ENCODE data around the gene TRPM4. TPM values are rescaled to one million over a fixed set of nuclear protein-coding genes. Genes with fewer than 3 reads are reported as not detected.

TRPM4 gene
- 8.4 to 11.5 TPM (median 9.5 TPM) in 5 replicates for total RNA-seq (2022; extraction: Qiagen RNA extraction)

DNA sequence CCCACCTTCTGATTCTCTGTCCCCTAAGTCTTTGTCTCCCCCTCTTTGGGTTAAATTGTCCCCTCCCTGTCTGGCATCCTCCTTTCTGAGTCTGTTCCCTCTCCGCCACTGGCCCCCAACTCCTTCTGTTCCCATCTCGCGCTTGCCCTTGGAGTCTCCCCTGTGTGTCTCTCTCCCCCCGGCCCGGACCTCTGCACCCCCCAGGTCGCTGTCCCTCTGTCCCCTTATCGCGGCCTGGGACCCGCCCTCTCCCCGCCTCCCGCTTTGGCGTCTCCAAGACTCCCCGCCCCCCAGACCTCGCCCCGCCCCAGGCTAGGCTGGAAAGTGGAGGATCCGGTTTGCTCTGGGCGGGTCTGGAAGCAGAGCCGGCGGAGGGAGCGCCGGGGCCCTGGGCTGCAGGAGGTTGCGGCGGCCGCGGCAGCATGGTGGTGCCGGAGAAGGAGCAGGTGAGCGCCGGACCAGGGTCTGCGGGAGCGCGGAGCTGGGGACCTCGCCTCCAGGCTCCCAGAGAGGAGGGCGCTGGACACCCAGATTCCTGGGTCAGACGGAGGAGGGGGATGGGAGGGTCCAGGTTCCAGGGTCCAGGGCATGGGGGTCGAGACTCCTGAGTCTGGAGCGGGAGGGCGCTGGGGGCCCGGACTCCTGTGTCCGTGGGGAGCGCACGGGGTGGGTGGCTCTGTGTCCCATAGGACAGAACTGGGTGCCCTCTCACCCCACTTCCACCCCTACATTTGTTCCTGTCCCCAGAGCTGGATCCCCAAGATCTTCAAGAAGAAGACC, at the start of gene TRPM4:
Gene TRPM4, plus strand, starts transcription at position 348 of the 780 bp plus-strand sequence. Its CDS starts 75 bp downstream, at position 423.

DNA sequence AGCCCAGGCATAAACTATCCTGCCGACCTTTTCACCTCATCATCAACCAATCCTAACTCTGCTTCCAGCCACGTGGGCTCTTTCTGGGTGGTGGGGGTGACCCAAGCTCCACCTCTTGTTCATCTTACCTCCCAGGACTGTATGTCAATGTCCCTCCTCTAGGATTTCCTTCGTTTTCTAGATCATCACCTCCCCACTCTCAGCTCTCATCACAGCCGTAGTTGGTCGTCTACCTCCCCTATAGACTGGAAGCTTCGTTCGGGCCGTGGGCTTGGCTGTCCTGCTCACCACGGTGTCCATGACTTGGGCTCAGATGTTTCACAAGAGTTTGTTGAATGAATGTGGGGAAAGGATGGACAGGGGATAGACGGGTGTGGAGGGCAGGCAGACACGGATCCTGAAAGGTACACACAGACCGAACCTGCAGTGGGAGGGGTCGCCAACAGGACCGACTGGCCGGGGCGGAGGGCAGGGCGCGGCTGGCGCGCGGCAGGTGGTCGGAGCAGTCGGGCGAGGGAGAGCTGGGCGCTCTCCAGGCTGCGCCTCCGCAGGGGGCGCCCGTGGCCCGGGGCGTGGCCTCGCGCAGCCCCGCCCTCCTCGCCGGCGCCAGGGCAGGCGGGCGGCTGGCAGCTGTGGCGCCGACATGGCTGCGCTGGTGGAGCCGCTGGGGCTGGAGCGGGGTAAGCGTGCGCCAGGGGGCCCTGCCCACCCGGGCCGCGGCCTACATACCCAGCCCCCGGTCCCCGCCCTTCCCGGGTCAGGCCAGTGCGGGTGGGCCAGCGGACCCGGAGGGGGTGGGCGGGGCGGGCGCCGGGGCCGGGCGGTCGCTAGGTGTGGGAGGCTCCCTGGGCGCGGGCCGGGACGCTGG, 43.6 kb upstream of the TRPM4 start, which contains the start of gene LIN7B:
Gene LIN7B, plus strand, starts transcription at position 609 of the 868 bp plus-strand sequence. Its CDS starts 35 bp downstream, at position 644.

DNA sequence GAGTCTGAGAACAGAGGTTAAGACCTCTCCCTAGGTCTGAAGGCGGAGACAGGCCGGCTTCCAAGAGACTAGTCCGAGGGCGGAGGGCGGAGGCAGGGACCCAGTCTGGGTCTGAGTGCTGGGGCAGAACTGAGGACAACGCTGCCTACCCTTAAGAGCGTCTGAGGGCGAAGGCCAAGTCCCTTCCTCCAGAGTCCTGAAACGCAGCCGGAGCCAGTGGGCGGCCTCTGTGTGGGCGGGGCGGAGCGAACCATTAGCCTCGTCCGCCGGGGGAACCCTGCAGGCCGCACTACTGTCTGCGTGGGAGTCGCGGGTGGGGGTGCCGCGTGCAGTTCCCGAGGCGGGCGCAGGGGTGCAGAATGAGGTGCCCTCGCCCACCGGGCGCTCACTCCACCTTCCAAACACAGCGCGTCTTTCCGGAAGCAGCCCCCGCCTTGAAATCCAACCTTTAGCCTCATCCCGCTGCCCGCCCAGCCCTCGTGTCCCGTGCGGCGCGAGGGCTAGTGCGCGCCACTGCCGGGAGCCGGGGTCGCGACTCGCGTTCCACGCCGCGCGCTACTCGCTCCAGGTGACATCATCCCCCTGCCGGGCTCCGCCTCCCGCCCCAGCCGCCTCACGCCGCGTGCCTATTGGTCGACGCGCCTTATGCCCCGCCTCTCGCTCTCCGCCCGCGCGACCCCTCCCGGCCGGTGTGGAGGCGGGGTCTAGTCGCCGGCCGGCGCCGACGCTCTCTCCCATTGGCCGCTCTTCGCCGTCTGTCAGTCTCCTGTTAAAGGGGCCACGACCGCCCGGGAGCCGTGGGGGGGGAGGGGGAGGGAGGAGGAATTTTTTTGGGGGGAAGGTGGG, 38.8 kb upstream of the TRPM4 start, which contains the start of gene C19orf73:
Gene C19orf73, minus strand, starts transcription at position 579 of the 846 bp plus-strand sequence. Its CDS starts 121 bp downstream, at position 458.

DNA sequence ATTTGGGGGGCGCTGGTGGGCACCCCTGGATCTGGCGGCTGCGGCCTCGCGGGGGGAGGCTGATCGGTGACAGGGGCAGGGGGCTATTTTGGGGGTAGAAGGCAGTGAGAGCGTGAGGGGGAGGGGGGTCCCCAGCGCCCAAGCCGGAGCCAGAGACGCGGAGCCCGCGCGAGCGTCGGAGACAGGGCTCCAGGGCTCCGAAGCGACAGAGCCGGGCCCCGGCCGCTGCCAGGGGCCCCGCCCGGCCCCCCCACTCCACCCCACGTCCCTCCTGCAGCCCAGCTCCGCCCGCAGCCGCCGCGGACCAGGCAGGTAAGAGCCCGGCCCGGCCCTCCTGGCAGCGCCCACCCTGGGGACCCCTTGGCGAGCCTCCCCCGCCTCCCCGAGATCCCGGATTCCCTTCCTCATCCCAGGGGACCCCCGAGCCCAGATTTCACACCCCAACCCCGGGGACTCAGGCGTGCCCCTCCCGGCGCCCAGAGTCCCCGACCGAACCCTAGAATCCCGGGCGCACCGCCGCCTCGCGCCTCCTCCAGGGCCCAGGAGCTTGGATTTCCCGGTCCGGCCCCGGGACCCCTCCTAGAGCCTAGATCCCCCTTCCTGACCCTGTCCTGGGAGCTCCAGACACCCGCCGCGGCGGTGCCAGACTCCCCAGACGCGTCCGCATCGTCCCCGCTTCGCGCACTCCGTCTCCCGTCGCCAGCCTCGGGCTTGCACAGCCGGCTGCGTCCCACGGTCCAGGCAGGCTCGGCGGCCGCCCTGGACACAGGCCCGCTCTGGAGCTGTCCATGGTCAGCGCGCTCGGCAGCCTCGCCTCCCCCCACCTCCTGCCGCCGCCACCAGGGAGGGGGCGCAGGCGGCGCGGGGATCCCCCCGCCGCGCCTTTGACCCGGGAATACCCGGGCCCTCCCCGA, 37.9 kb upstream of the TRPM4 start, which contains the start of gene PPFIA3:
Gene PPFIA3, plus strand, starts transcription at position 134 of the 914 bp plus-strand sequence. CDS start 8,330 bp downstream, outside the sequence.

DNA sequence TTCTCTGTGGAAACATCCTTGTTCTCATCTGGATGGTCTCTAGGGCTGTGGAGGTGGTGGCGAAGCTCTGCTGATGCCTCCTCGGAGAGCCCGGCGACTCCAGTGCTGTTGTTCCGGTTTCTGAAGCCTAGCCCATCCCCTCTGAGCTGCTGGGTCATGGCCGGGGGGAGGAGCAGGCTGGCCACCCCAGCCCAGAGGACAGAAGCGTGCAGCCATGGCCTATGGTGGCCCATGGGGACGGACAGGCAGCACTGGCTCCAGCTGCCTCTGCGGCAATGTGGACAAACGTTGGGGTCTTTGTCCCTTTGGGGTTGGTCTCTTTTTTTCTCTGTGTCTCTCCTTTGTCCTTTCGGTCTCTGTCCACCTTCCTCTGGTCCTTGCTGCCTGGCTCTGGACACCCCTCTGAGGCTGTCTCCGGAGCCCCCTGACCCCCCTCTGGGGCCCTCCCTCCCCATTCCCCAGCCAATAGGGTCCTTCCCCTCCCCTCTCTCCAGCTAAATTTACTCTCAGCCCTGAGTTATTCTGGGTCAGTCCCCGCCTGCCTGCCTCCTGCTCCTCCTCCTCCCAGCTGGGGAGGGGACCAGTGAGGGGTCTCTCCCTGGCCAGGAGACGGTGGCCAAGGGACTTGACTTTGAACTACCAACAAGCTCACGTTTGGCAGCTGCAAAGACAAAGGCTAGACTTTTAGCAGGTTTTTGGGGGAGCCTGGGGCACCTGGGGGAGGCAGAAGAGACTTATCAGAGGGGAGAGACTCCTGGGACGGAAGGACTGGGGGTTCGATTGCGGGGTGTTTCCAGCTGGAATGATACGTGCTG, 2.4 kb upstream of the TRPM4 start, which contains the start of gene HRC:
Gene HRC, minus strand, starts transcription at position 392 of the 815 bp plus-strand sequence. Its CDS starts 159 bp downstream, at position 233.

Other genes starting within 250 kb of the TRPM4 start
- 0.80 to 2.3 TPM (median 1.2 TPM) in 5 replicates for gene DHDH, start 224.1 kb upstream of the TRPM4 start, total RNA-seq (2022; extraction: Qiagen RNA extraction)
- 272 to 378 TPM (median 341 TPM) in 5 replicates for gene BAX, start 202.9 kb upstream of the TRPM4 start, total RNA-seq (2022; extraction: Qiagen RNA extraction)
- 17,118 to 23,794 TPM (median 18,268 TPM) in 5 replicates for gene FTL, start 192.5 kb upstream of the TRPM4 start, total RNA-seq (2022; extraction: Qiagen RNA extraction)
- gene GYS1, start 164.5 kb upstream of the TRPM4 start, total RNA-seq (2022; extraction: Qiagen RNA extraction), result 18.8 to 23.7 TPM (median 19.5 TPM) in 5 replicates
- 221 to 255 TPM (median 225 TPM) in 5 replicates for gene RUVBL2, start 163.9 kb upstream of the TRPM4 start, total RNA-seq (2022; extraction: Qiagen RNA extraction)
- not detected in 5 replicates for gene LHB, start 140.7 kb upstream of the TRPM4 start, total RNA-seq (2022; extraction: Qiagen RNA extraction)
- 0.64 TPM in 1 of 5 replicates, not detected in the others for gene CGB3, start 133.5 kb upstream of the TRPM4 start, total RNA-seq (2022; extraction: Qiagen RNA extraction)
- 0.44 TPM in 1 of 5 replicates, not detected in the others for gene CGB2, start 125.9 kb upstream of the TRPM4 start, total RNA-seq (2022; extraction: Qiagen RNA extraction)
- gene CGB1, start 120.9 kb upstream of the TRPM4 start, total RNA-seq (2022; extraction: Qiagen RNA extraction), result not detected in 5 replicates
- 0.38 to 0.85 TPM (median 0.62 TPM) in 4 of 5 replicates, not detected in the other for gene CGB5, start 113.9 kb upstream of the TRPM4 start, total RNA-seq (2022; extraction: Qiagen RNA extraction)
- 2.4 to 3.4 TPM (median 3.2 TPM) in 5 replicates for gene CGB8, start 108.7 kb upstream of the TRPM4 start, total RNA-seq (2022; extraction: Qiagen RNA extraction)
- 0.36 to 0.83 TPM (median 0.53 TPM) in 5 replicates for gene CGB7, start 100.0 kb upstream of the TRPM4 start, total RNA-seq (2022; extraction: Qiagen RNA extraction)
- gene NTF4, start 93.0 kb upstream of the TRPM4 start, total RNA-seq (2022; extraction: Qiagen RNA extraction), result 0.35 to 1.6 TPM (median 0.63 TPM) in 5 replicates
- gene KCNA7, start 85.1 kb upstream of the TRPM4 start, total RNA-seq (2022; extraction: Qiagen RNA extraction), result not detected in 5 replicates
- 286 to 352 TPM (median 322 TPM) in 5 replicates for gene SNRNP70, start 72.3 kb upstream of the TRPM4 start, total RNA-seq (2022; extraction: Qiagen RNA extraction)
- gene LIN7B, start 43.4 kb upstream of the TRPM4 start, total RNA-seq (2022; extraction: Qiagen RNA extraction), result 5.5 to 8.7 TPM (median 7.2 TPM) in 5 replicates
- 1.2 to 2.4 TPM (median 1.6 TPM) in 5 replicates for gene C19orf73, start 38.6 kb upstream of the TRPM4 start, total RNA-seq (2022; extraction: Qiagen RNA extraction)
- gene PPFIA3, start 38.2 kb upstream of the TRPM4 start, total RNA-seq (2022; extraction: Qiagen RNA extraction), result 4.7 to 9.0 TPM (median 8.0 TPM) in 5 replicates
- not detected in 5 replicates for gene HRC, start 2.4 kb upstream of the TRPM4 start, total RNA-seq (2022; extraction: Qiagen RNA extraction)
- gene SLC6A16, start 167.4 kb downstream of the TRPM4 start, total RNA-seq (2022; extraction: Qiagen RNA extraction), result 0.64 to 1.7 TPM (median 1.4 TPM) in 5 replicates
- gene CD37, start 177.6 kb downstream of the TRPM4 start, total RNA-seq (2022; extraction: Qiagen RNA extraction), result not detected in 5 replicates
- gene TEAD2, start 204.6 kb downstream of the TRPM4 start, total RNA-seq (2022; extraction: Qiagen RNA extraction), result 14.1 to 20.5 TPM (median 17.5 TPM) in 5 replicates
- 0.11 to 1.1 TPM (median 0.59 TPM) in 5 replicates for gene DKKL1, start 206.1 kb downstream of the TRPM4 start, total RNA-seq (2022; extraction: Qiagen RNA extraction)
- gene KASH5, start 230.5 kb downstream of the TRPM4 start, total RNA-seq (2022; extraction: Qiagen RNA extraction), result 0.06 TPM in 1 of 5 replicates, not detected in the others

Data from A549 treated with Mapracorat at 1 μM for 4 hours (cell line).